HepG2 (cell line): ENCODE results near the gene RHOT2. TPM values are rescaled to one million over a fixed set of nuclear protein-coding genes. Genes with fewer than 3 reads are reported as not detected.

Experiments
- CEBPZ ChIP-seq: IDR thresholded peaks from 2 replicates; pipeline ENCODE4 v1.6.1; 2012; ENCODE audit warnings: low read length, improper control_type of control experiment
- CSRNP2 ChIP-seq: sonication (generic); formaldehyde crosslinking; conservative IDR thresholded peaks from 2 replicates; pipeline ENCODE4 v1.8.0; 2022; ENCODE audit warnings: low read depth, missing genetic modification reagents
- JUN ChIP-seq: sonication (generic); formaldehyde crosslinking; IDR thresholded peaks from 2 replicates; pipeline ENCODE4 v1.4.0; 2020; ENCODE audit warnings: mild to moderate bottlenecking, missing genetic modification reagents
- LRRFIP1 ChIP-seq: sonication (generic); formaldehyde crosslinking; conservative IDR thresholded peaks from 2 replicates; pipeline ENCODE4 v1.4.0; 2020; ENCODE audit warnings: missing genetic modification reagents
- MIER3 ChIP-seq: IDR thresholded peaks from 2 replicates; pipeline ENCODE4 v1.6.1; 2016; ENCODE audit warnings: missing compliant biosample characterization, borderline replicate concordance
- NR2C2 ChIP-seq: sonication (generic); formaldehyde crosslinking; IDR thresholded peaks from 2 replicates; pipeline ENCODE4 v1.4.0; 2020; ENCODE audit warnings: missing genetic modification reagents, mild to moderate bottlenecking, moderate library complexity, borderline replicate concordance
- ZNF432 ChIP-seq: sonication (generic); formaldehyde crosslinking; IDR thresholded peaks from 2 replicates; pipeline ENCODE4 v1.5.0; 2020; ENCODE audit warnings: missing genetic modification reagents, mild to moderate bottlenecking, borderline replicate concordance
- ZNF547 ChIP-seq: sonication (generic); formaldehyde crosslinking; IDR thresholded peaks from 2 replicates; pipeline ENCODE4 v1.5.1; 2020; ENCODE audit warnings: mild to moderate bottlenecking, missing genetic modification reagents
- polyA plus RNA-seq, 8 experiments: library from polyadenylated mRNA; depleted of rRNA in 3 of 8; stranded (reverse) in 7 of 8; unstranded in 1 of 8; fragments of >200 nt; fragmentation: Illumina TruSeq in 4 of 8; extraction: Trizol in 4 of 8; gene quantifications; 2 replicates each; pipeline versions ENCODE4 v1.2.1 to v1.2.3, GENCODE V29; 2011 to 2016; ENCODE audit warnings: low read depth in 4 of 8, missing spikeins in 1 of 8, mixed read lengths in 1 of 8; ENCODE audit not compliant: insufficient read depth in 1 of 8
- total RNA-seq, 5 experiments: library from RNA; depleted of rRNA; stranded (reverse); fragments of >200 nt; fragmentation: Illumina TruSeq; extraction: Trizol; gene quantifications; 2 replicates each; pipeline ENCODE4 v1.2.3, GENCODE V29; 2016; ENCODE audit warnings: low read depth in 1 of 5

RHOT2 gene
- total and polyA plus RNA-seq, 2 of the 13 experiments (the other 11 are each of a cell fraction or from before 2014, with no cell fraction given) = 63.6 to 76.9 TPM

- TF ChIP-seq LRRFIP1 (CRISPR knock-in tag) (no peak), CEBPZ (no peak), ZNF547 (CRISPR knock-in tag) (peak; percentile 85), MIER3 (peak; percentile 79), NR2C2 (peak; percentile 86), ZNF432 (CRISPR knock-in tag) (no peak), CSRNP2 (no peak), JUN (CRISPR knock-in tag) (0 out of 2 replicates have a peak, but pooled peaks have one; percentile 44)
Observed at GRCh38 chr16:648781-649589, 18.9 kb upstream of the RHOT2 start, which contains the start of gene WDR90 (continued).
